ENCODE measurements around the gene KASH5.

Gene KASH5

GRCh38 chr19:49362048-49362928, 25.8 kb upstream of the KASH5 start, which contains the start of gene TEAD2 (continued):
- no peak for TF ChIP-seq ZNF114 (tag by site-specific recombination; IDR thresholded peaks at IDR 0.05)
- 0 out of 2 replicates have a peak, but pooled peaks have one; percentile 26 for TF ChIP-seq ZNF2 (tag by site-specific recombination; IDR thresholded peaks at IDR 0.05)
- TF ChIP-seq ZSCAN18 (tag by site-specific recombination; IDR thresholded peaks at IDR 0.05), result no peak
- no peak for TF ChIP-seq KLF16 (tag by site-specific recombination; IDR thresholded peaks at IDR 0.05)
- TF ChIP-seq ZFP41 (tag by site-specific recombination; IDR thresholded peaks at IDR 0.05; ENCODE audit: borderline replicate concordance), result no peak
- no peak for TF ChIP-seq ZNF514 (tag by site-specific recombination; IDR thresholded peaks at IDR 0.05)
- no peak for TF ChIP-seq WT1 (tag by site-specific recombination; IDR thresholded peaks at IDR 0.05)
- TF ChIP-seq ZNF19 (tag by site-specific recombination; IDR thresholded peaks at IDR 0.05; ENCODE audit: low read depth), result no peak
- 0 out of 2 replicates have a peak, but pooled peaks have one; percentile 10 for TF ChIP-seq REST (tag by site-specific recombination; IDR thresholded peaks at IDR 0.05)
- peak; percentile 61; the same call in 1 of the 2 replicates for TF ChIP-seq PRDM10 (tag by site-specific recombination; IDR thresholded peaks at IDR 0.05)
- TF ChIP-seq ZNF350 (tag by site-specific recombination; IDR thresholded peaks at IDR 0.05), result no peak
- no peak for TF ChIP-seq ZNF544 (tag by site-specific recombination; IDR thresholded peaks at IDR 0.05)
- TF ChIP-seq BCL11B (tag by site-specific recombination; IDR thresholded peaks at IDR 0.05; ENCODE audit: low read depth), result peak; percentile 43; the same call in 1 of the 2 replicates
- TF ChIP-seq ZNF510 (tag by site-specific recombination; IDR thresholded peaks at IDR 0.05; ENCODE audit: insufficient replicate concordance), result no peak
- no peak for TF ChIP-seq ZNF488 (tag by site-specific recombination; IDR thresholded peaks at IDR 0.05)
- TF ChIP-seq ZNF10 (tag by site-specific recombination; IDR thresholded peaks at IDR 0.05), result no peak
- TF ChIP-seq ZNF660 (tag by site-specific recombination; IDR thresholded peaks at IDR 0.05), result no peak
- no peak for TF ChIP-seq ZNF555 (tag by site-specific recombination; conservative IDR thresholded peaks at IDR 0.05)
- no peak for TF ChIP-seq ZNF433 (tag by site-specific recombination; IDR thresholded peaks at IDR 0.05; ENCODE audit: low read depth)
- no peak for TF ChIP-seq ZBTB21 (tag by site-specific recombination; IDR thresholded peaks at IDR 0.05)
- no peak for TF ChIP-seq ZNF121 (tag by site-specific recombination; IDR thresholded peaks at IDR 0.05)
- no peak for TF ChIP-seq ZNF785 (tag by site-specific recombination; IDR thresholded peaks at IDR 0.05)
- TF ChIP-seq ZBTB17 (tag by site-specific recombination; IDR thresholded peaks at IDR 0.05), result no peak
- no peak; the same call in 1 of the 2 replicates for TF ChIP-seq ZNF76 (tag by site-specific recombination; IDR thresholded peaks at IDR 0.05; ENCODE audit: borderline replicate concordance, low read depth)
- peak; percentile 96 for TF ChIP-seq ZNF362 (tag by site-specific recombination; IDR thresholded peaks at IDR 0.05)
- TF ChIP-seq ZBTB7A (tag by site-specific recombination; IDR thresholded peaks at IDR 0.05; ENCODE audit: low read depth), result no peak
- TF ChIP-seq ZFP3 (tag by site-specific recombination; IDR thresholded peaks at IDR 0.05; ENCODE audit: low read depth), result no peak
- no peak for TF ChIP-seq RBAK (tag by site-specific recombination; IDR thresholded peaks at IDR 0.05)
- no peak for TF ChIP-seq ZNF214 (tag by site-specific recombination; IDR thresholded peaks at IDR 0.05; ENCODE audit: borderline replicate concordance)
- no peak for TF ChIP-seq ZNF146 (tag by site-specific recombination; IDR thresholded peaks at IDR 0.05)

All from HEK293 (cell line).